NCI-H526 (cell line): Measurements from ENCODE around the gene PROSER3.
A peak's percentile ranks its signal among the peaks of the same experiment; 100 is the strongest.
"Not testable (repeated sequence)": the region's sequence is repeated elsewhere in the genome, so short reads cannot be mapped to it uniquely, and the experiment has no call there.

Experiments used
- DNase-seq, 2 experiments: peaks; one replicate each; lab custom pipeline; 2025; lab: John Stamatoyannopoulos, UW

Gene PROSER3

GRCh38 chr19:35753634-35754369 lies 4.2 kb upstream of the PROSER3 start:
- no peak for DNase-seq

- no peak for DNase-seq
Measured at GRCh38 chr19:35754370-35755130, 3.4 kb upstream of the PROSER3 start.

- DNase-seq, result no peak
Measured at GRCh38 chr19:35755131-35755549, 2.8 kb upstream of the PROSER3 start.

DNA sequence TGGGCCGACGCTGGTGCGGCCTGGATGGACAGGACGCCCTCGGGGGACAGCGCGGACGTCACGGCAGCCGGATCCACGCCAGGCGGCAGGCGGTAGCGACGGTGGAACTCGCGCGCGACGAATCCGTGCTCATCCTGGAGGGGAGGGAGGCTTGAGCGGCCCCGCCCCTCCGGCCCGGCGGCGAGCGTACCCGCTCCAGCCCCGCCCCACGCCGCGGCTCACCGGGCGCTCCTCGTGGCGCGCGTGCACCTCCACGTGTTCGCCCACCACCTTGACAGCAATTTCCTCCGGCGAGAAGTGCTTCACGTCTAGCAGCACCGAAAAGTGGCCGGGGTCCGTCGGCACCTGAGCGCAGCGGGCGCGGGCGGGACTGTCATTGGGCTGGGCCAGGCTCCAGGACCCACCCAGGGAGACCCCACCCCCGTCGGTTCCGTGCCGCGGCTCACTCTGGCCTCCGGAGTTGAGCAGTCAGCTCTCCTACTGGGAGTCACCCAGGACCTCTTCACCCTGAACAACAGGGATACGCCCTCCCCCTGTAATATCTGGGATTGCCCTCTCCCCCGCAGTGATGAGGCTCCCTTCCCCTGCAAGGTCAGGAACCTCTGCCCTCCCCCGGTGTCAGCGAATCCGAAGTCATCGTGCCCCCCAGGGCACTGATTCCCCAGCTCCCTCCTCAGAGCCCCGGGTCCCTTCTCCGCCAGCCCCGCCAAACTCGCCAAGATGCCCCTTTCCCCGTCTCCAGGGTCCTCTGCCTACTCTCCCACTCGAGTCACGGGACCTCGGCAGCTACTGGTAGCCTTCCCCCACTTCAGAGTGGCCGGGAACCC lies 2.2 kb upstream of the PROSER3 start:
- DNase-seq, result no peak

DNA sequence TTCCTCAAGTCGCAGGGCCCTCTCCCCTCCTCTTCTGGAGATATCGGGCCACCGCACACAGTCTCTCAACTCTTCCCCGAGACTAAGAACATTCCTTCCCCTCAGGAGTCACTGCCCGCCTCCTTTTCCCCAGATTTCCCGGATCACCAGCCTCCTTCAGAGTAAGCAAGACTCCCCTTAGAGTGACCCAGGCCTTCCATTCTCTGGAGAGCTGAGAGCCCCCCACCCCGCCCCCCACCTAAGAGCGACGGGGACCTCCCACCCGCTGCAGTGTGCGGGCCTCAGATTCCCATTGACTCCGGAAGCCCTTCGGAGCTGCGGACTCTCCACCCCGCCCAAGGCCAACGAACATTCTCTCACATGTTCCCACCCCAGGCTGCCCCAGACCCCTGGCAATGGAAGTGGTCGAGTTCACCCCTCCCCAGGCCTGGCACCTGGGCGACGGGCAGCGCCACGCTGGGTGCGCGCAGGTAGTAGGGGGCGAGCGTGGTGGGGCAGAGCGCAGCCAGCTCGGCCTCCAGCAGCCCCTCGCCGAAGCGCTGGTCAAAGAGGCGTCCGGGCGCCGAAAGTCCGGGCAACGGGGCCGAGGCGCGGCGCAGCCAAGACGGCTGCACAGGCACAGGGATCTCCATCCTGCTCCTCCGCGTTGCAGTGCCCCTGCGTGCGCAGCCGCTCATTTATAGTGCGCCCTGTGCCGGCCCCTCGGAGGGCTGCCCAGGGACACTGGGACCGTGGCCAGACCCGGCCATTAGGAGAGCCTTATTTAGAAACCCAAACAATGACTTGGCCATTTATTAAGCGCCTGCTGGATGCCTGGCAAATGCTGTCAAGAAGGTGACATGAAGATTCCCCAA lies 1.4 kb upstream of the PROSER3 start, which contains the start of gene HSPB6:
Gene HSPB6, minus strand, starts transcription at position 653 of the 854 bp plus-strand sequence. Its CDS starts 21 bp downstream, at position 632.
- no peak for DNase-seq

GRCh38 chr19:35757231-35757748 lies 686 bp upstream of the PROSER3 start:
- DNase-seq, result peak in 1 of 2 experiments; percentile 78

DNA sequence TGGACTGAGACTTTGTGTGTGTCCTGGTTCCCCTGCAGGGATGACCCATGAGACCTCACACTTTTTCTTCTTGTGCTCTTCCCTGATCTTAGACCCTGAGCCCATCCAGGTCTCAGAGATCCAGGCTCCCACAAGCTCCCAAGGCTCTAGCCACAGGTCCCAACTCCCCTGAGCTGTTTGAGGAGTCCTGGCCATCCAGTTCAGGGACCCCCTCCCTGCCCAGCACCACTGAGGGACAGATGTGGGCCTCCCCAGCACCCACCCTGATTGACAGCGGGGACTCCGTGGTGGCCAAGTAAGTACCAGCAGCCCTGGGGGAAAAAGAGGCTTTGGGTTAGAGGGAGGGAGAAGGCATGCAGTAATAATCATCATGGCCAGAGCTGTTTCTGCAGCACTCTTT lies 1.7 kb downstream of the PROSER3 start:
- DNase-seq, result no peak

- no peak for DNase-seq
Measured at GRCh38 chr19:35760711-35761349, 2.9 kb downstream of the PROSER3 start.

GRCh38 chr19:35764432-35765315 lies 6.7 kb downstream of the PROSER3 start:
- DNase-seq, result no peak

DNA sequence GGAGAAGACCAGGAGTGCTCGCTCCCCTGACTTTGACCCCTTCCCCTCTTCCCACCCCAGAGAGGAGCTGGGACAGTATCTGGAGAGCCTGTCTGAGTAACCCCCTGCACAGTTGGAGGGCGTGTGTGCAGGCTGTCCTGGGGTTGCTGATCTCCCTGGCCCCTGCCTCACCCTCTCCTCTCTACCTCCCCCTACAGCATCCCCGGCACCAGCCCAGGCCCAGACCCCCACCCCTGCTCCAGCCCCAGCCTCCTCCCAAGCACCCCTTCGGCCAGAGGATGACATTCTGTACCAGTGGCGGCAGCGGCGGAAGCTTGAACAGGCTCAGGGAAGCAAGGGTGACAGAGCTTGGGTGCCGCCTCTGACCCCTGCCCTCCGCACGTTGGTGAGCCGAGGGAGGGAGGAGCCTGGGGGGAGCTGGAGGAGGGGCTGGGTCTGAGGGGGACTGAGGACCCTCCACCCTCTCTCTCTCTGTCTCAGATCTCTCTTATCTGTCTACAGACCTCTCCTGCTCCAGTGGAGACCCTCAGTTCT lies 8.7 kb downstream of the PROSER3 start:
- DNase-seq, result no peak

- DNase-seq, result peak in 1 of 2 experiments; percentile 76
Measured at GRCh38 chr19:35767288-35768081, 9.5 kb downstream of the PROSER3 start.

- DNase-seq, result no peak
Measured at GRCh38 chr19:35768082-35768421, 10.1 kb downstream of the PROSER3 start.

GRCh38 chr19:35772362-35772761 lies 14.4 kb downstream of the PROSER3 start:
- DNase-seq, result not testable (repeated sequence)

GRCh38 chr19:35773020-35773806 lies 15.2 kb downstream of the PROSER3 start:
- no peak for DNase-seq

- peak; percentile 41 to 61 for DNase-seq
Measured at GRCh38 chr19:35774274-35775045, 16.5 kb downstream of the PROSER3 start.

- DNase-seq, result no peak
Measured at GRCh38 chr19:35775046-35775297, 17.0 kb downstream of the PROSER3 start.
